B cell (primary cell): ENCODE data around the gene DPP9.
"Not testable (repeated sequence)": the region's sequence is repeated elsewhere in the genome, so short reads cannot be mapped to it uniquely, and the experiment has no call there.

Source experiments
- CTCF ChIP-seq: fragments of 200-600 bp; IDR thresholded peaks from one replicate; pipeline ENCODE4 v1.8.0; 2022; ENCODE audit warnings: antibody characterized with exemption, mild to moderate bottlenecking
- EZH2 ChIP-seq: IDR thresholded peaks from 2 replicates; pipeline ENCODE4 v1.6.1; 2012; ENCODE audit warnings: borderline replicate concordance, low read depth, mild to moderate bottlenecking, moderate library complexity, low read length; ENCODE audit not compliant: insufficient read depth, poor library complexity, severe bottlenecking

- TF ChIP-seq CTCF, EZH2: not testable (repeated sequence)
Measured at GRCh38 chr19:4680021-4680420, 43.6 kb downstream of the DPP9 start.
